CD4-positive, alpha-beta T cell treated with Interleukin-1 beta for 1 hour (primary cell): ENCODE measurements around the gene RARG.
"Not testable (repeated sequence)": the region's sequence is repeated elsewhere in the genome, so short reads cannot be mapped to it uniquely, and the experiment has no call there.

Experiments used
- DNase-seq, 2 donors: peaks; one replicate each; pipeline ENCODE4 v3.0.0-alpha.2; 2020 to 2022

Gene RARG

GRCh38 chr12:53208435-53208834, 23.6 kb downstream of the RARG start:
- DNase-seq, result no peak

DNA sequence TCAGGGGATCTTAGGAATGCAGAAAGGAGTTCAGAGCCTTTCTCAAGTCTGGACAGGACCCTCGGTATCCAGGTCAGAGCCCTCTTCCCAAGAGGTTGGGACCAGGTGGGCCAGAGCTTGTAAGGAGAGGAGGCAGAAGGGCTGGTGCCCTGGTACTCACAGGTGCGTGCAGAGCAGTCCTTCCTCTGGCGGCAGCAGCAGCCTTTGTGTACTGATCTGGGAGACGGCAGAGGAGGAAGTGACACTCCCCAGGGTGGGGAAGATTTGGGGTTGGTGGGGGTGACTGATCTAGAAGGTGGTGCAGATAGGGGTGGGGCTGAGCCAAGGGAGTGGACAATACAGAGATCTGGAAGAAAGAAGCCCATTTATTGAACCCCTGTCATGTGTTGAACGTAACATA, 25.0 kb downstream of the RARG start, which contains the start of gene ITGB7:
ITGB7 (minus strand) TSS at position 210 of the 400 bp plus-strand sequence. CDS start 6,808 bp downstream, outside the sequence.
- DNase-seq, result peak; percentile 74 to 75

- DNase-seq, result peak; percentile 54 to 55
Measured at GRCh38 chr12:53205747-53206419, 26.1 kb downstream of the RARG start.

GRCh38 chr12:53204351-53204750, 27.7 kb downstream of the RARG start:
- DNase-seq, result no peak

DNA sequence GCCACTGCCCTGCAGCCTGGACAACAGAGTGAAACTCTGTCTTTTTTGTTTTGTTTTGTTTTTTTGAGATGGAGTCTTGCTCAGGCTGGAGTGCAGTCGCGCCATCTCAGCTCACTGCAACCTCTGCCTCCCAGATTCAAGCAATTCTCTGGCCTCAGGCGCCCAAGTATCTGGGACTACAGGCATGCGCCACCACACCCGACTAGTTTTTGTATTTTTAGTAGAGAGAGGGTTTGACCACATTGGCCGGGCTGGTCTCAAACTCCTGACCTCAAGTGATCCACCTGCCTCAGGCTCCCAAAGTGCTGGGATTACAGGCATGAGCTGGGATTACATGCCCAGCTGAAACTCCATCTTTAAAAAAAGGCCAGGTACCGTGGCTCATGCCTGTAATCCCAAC, 29.7 kb downstream of the RARG start:
- DNase-seq, result not testable (repeated sequence)

DNA sequence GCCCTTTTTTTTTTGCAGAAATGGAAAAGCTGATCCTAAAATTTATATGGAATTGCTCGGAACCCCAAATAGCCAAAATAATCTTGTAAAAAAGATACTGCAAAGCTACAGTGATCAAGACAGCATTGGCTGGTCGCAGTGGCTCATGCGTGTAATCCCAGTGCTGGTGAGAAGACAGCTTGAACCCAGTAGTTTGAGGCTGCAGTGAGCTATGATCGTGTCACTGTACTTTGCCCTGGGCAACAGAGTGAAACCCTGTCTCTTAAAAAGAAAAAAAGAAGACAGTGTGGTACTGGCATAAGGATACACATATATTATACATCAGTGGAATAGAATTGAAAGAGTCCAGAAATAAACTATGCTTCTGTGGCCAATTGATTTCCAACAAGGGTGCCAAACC, 30.4 kb downstream of the RARG start:
- no peak for DNase-seq

DNA sequence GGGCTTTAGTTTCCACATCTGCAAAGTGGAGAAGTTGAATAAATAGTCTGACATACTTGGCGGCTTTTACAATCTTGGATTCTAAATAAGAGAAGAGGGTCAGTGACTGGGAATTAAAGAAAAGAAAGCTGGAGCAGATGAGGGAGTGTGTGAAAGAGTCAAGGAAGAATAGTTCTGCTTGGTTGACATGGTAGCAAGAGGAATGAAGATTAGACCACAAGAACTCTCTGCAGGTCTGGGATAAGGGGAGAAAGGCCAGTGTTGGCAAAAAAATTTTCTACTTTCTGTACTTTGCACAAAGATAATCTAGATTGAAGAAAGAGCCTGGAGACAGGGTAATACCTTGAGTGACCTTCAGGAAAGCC, 30.9 kb downstream of the RARG start:
- DNase-seq, result no peak

DNA sequence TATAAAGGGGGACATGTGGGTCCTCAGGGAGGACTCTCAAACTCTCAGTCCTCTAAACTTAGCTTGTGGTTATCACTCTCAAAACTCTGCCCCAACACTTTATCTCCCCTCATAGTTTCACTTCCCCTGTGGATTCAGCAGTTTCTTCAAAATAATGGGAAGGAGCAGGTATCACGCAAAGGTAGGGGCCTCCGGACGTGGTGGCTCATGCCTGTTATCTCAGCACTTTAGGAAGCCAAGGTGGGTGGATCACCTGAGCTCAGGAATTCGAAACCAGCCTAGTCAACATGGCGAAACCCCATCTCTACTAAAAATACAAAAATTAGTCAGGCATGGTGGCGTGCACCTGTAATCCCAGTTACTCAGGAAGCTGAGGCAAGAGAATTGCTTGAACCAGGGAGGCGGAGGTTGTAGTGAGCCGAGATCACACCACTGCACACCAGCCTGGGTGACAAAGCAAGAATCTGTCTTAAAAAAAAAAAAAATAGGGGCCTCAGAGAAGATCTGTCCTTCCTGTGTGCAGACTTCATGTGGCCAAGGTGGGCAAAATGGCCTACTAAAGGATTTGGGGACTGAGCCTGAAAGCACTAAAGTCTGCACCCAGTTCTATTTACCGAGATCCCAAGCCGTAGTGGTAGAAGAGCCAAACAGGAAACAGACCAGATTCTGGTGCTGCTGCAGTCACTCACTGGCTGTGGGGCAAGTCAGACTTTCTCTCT, 31.4 kb downstream of the RARG start:
- no peak for DNase-seq

GRCh38 chr12:53200107-53200457, 31.9 kb downstream of the RARG start:
- DNase-seq, result no peak

DNA sequence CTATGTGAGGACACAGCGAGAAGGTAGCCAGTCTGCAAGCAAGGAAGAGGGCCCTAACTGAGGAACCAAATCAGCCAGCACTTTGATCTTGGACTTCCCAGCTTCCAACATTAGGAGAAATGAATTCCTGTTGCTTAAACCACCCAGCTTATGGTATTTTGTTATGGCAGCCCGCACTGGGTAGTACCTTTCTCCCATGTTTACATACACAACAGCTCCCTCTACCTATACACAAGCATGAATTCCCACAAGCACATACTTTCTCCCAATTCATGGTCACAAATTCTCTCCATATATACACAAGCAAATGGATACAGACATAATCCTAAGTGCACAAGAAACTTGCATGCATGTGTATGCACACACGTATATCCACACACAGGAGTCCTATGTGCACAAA, 32.3 kb downstream of the RARG start:
- no peak for DNase-seq

GRCh38 chr12:53198486-53199110, 33.4 kb downstream of the RARG start:
- peak in 1 of 2 donors; percentile 15 for DNase-seq

DNA sequence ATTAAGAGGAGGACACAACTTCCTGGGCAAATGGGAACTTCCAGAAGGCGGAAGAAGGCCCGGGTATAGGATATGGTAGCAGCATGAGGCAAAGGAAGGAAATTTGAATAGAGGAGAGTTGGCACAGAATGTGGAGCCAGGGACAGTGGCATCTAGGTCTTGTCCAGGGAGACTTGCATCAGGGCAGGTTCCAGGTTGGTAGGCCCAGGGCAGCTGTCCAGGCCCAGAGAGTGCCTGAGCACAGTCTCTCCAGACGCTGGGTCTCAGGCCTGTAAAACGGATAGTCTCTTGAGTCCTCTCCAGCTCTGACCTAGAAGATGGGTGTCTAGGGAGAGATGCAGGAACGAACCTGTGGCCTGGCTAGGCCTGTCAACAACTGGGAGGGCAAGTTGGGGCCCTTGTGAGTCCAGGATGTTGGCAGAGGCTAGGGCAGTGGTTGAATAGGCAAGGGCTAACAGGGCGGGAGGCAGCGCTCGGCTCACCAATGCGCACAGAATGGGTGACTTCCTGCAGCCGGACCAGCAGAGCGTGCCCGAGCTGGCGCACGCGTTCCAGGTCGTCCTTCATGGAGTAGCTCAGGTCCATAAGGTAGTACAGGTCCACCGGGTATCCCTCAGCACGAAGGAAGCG, 34.9 kb downstream of the RARG start:
- no peak for DNase-seq

DNA sequence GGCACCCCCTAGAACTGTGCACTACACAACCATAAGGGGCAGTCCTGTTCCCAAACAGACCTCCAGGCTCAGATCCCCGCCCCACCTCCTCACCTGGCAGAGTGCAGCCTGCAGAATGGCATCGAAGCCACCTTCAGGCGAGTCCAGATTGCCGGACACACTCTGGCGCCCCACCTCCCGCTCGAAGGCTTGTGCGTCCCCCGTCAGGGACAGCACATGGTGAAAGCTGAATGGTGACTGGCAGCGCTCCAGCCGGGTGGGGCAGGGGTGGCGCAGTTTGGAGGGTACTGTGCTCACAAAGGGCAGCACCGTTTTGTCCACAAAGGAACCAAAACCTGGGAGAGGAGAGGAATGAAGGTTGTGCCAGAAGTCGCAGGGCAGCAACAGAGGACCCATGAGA, 35.5 kb downstream of the RARG start:
- no peak for DNase-seq

- no peak for DNase-seq
Measured at GRCh38 chr12:53195516-53196420, 36.2 kb downstream of the RARG start.

DNA sequence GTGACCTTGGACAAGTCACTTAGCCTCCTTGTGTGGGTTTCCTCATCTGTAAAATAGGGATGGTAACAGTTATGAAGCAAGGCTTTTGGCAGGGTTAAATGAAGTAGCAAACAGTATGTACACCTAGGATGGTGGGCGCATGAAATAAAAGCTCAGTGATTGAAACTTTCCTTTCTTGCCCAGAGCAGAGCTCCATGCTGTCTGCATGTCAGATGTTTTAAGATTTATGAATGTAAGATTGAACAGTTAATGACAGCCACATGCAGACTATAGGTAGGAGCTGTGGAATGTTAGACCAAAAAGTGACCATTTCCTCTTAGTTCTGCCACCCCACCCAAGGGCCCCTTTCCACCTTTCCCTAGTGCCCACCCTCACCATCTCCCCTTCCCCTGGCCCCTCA, 37.0 kb downstream of the RARG start:
- no peak for DNase-seq

- no peak for DNase-seq
Measured at GRCh38 chr12:53193985-53194716, 37.9 kb downstream of the RARG start.

DNA sequence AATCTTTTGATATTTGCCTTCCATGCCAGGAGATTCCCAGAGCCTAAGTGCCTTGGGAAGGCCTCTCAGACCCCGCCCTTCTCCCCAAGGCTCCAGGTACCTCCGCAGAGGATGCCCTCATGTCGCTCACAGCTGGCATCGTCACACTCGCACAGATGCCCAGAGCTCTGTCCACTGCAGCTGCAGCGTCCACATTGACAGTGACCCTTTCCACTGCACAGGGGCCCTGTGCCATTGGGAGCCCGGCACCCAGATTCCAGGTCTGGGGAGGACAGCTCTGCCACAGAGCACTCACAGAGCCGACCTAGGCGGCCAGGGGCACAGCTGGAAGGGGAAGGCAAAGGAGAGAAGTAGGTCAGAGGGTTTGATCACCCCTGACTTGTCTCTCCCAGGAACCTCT, 39.0 kb downstream of the RARG start:
- no peak for DNase-seq

DNA sequence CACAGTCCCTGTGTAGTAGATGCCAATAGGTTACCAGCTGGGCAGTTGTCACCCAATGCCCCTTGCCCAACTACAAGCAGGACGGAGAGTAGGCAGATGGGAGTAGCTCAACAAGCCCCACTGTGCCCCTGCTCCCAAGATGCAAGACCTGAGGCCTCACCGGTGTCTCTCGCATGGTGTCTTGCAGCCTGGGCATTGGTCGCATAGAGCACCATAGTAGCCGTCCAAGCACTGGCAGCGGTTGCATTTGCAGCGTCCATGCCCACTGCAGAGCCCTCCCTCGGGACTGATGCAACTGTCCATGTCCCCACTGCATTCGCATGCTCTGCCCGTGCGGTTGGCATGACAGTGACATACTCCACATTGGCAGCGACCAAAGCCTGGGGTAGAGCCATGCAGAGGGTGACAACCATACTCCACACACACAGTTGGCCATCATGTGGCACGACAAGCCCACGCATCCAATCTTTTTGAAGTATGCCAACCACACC, 39.4 kb downstream of the RARG start:
- no peak for DNase-seq

GRCh38 chr12:53191885-53192530, 40.0 kb downstream of the RARG start:
- DNase-seq, result no peak

- DNase-seq, result no peak
Measured at GRCh38 chr12:53191096-53191884, 40.7 kb downstream of the RARG start.
